HEK293 (cell line): Measurements from ENCODE around the gene ERBB4.

ENCODE experiments used
- CTCF ChIA-PET: fragments of 350-600 bp; formaldehyde crosslinking; extraction: SDS; loops from one replicate; lab custom pipeline; 2021; ENCODE audit warnings: antibody characterized with exemption; lab: Yijun Ruan, JAX
- POLR2A ChIA-PET: fragments of 300-600 bp; formaldehyde crosslinking; extraction: SDS; loops from one replicate; lab custom pipeline; 2020; ENCODE audit warnings: antibody characterized with exemption, inconsistent platforms; lab: Yijun Ruan, JAX
- H3K27ac ChIP-seq: fragments of 200-500 bp; sonication (Bioruptor generic); 2 replicates; pipeline ENCODE4 v1.5.1; 2014; ENCODE audit warnings: low read depth, low read length, control low read depth, inconsistent platforms; ENCODE audit errors: extremely low read depth
- H3K36me3 ChIP-seq, 2 experiments: fragments of 200-500 bp in 1 of 2; sonication (Bioruptor generic) in 1 of 2; 1 replicate in 1 of 2; 2 replicates in 1 of 2; pipeline ENCODE4 v1.5.1; 2014 to 2017; ENCODE audit warnings: inconsistent platforms in 2 of 2, low read length in 2 of 2; ENCODE audit not compliant: control insufficient read depth in 2 of 2, insufficient read depth in 1 of 2
- H3K4me1 ChIP-seq: fragments of 200-500 bp; sonication (Bioruptor generic); 2 replicates; pipeline ENCODE4 v1.5.1; 2014; ENCODE audit warnings: mild to moderate bottlenecking, low read length, inconsistent platforms; ENCODE audit not compliant: control insufficient read depth, insufficient read depth
- H3K4me3 ChIP-seq: 2 replicates; pipeline ENCODE4 v1.5.1; 2011; ENCODE audit warnings: low read depth, mild to moderate bottlenecking, control low read depth, low read length, moderate library complexity
- H3K9me3 ChIP-seq: fragments of 200-500 bp; sonication (Bioruptor generic); 2 replicates; pipeline ENCODE4 v1.5.1; 2014; ENCODE audit warnings: low read depth, low read length, inconsistent platforms; ENCODE audit not compliant: control insufficient read depth, insufficient read depth
- HOXA7 ChIP-seq: sonication (generic); formaldehyde crosslinking; IDR thresholded peaks from 2 replicates; pipeline ENCODE4 v1.8.1; 2022; ENCODE audit warnings: missing genetic modification reagents, borderline replicate concordance
- KLF9 ChIP-seq: fragments of 450-650 bp; formaldehyde crosslinking; IDR thresholded peaks from 2 replicates; pipeline ENCODE4 v1.5.1; 2016; ENCODE audit warnings: missing biosample characterization, missing genetic modification characterization, low read depth
- OVOL3 ChIP-seq: fragments of 450-650 bp; formaldehyde crosslinking; IDR thresholded peaks from 2 replicates; pipeline ENCODE4 v1.5.1; 2016; ENCODE audit warnings: missing biosample characterization, missing genetic modification characterization
- SETDB1 ChIP-seq: IDR thresholded peaks from one replicate; pipeline ENCODE4 v1.6.1; 2017; ENCODE audit warnings: mild to moderate bottlenecking, low read length, moderate library complexity, mixed read lengths; ENCODE audit not compliant: insufficient read length
- ZBTB21 ChIP-seq: fragments of 450-650 bp; formaldehyde crosslinking; IDR thresholded peaks from 2 replicates; pipeline ENCODE4 v1.5.1; 2017; ENCODE audit warnings: missing biosample characterization, missing genetic modification characterization
- ZFP69B ChIP-seq: fragments of 450-650 bp; formaldehyde crosslinking; IDR thresholded peaks from 2 replicates; pipeline ENCODE4 v1.5.1; 2016; ENCODE audit warnings: missing biosample characterization, missing genetic modification characterization
- ZNF133 ChIP-seq: fragments of 450-650 bp; formaldehyde crosslinking; IDR thresholded peaks from 2 replicates; pipeline ENCODE4 v1.5.1; 2016; ENCODE audit warnings: missing biosample characterization, missing genetic modification characterization
- ZNF16 ChIP-seq: fragments of 450-650 bp; formaldehyde crosslinking; IDR thresholded peaks from 2 replicates; pipeline ENCODE4 v1.5.1; 2016; ENCODE audit warnings: low read depth, missing biosample characterization, missing genetic modification characterization
- ZNF175 ChIP-seq: fragments of 450-650 bp; formaldehyde crosslinking; IDR thresholded peaks from 2 replicates; pipeline ENCODE4 v1.5.1; 2016; ENCODE audit warnings: missing biosample characterization, missing genetic modification characterization
- ZNF274 ChIP-seq, 2 experiments: fragments of 200-500 bp in 1 of 2; fragments of 450-650 bp in 1 of 2; sonication (Bioruptor generic) in 1 of 2; formaldehyde crosslinking in 1 of 2; IDR thresholded peaks; 2 replicates each; pipeline versions ENCODE4 v1.5.1 to v1.6.1; 2014 to 2016; ENCODE audit warnings: borderline replicate concordance in 1 of 2, inconsistent platforms in 1 of 2, low read length in 1 of 2, missing biosample characterization in 1 of 2, missing genetic modification characterization in 1 of 2
- ZNF404 ChIP-seq: fragments of 450-650 bp; formaldehyde crosslinking; IDR thresholded peaks from 2 replicates; pipeline ENCODE4 v1.5.1; 2017; ENCODE audit warnings: missing biosample characterization, missing genetic modification characterization
- ZNF510 ChIP-seq: fragments of 450-650 bp; formaldehyde crosslinking; IDR thresholded peaks from 2 replicates; pipeline ENCODE4 v1.5.1; 2018; ENCODE audit warnings: mild to moderate bottlenecking, missing genetic modification characterization, missing biosample characterization; ENCODE audit not compliant: insufficient replicate concordance
- ZNF558 ChIP-seq: fragments of 450-650 bp; formaldehyde crosslinking; IDR thresholded peaks from 2 replicates; pipeline ENCODE4 v1.5.1; 2016; ENCODE audit warnings: missing biosample characterization, missing genetic modification characterization
- ZNF561 ChIP-seq: fragments of 450-650 bp; IDR thresholded peaks from 2 replicates; pipeline ENCODE4 v1.5.1; 2018; ENCODE audit warnings: missing biosample characterization, missing genetic modification characterization, borderline replicate concordance
- ZNF571 ChIP-seq: fragments of 450-650 bp; formaldehyde crosslinking; IDR thresholded peaks from 2 replicates; pipeline ENCODE4 v1.5.0; 2017; ENCODE audit warnings: missing biosample characterization, missing genetic modification characterization
- ZNF624 ChIP-seq: fragments of 450-650 bp; formaldehyde crosslinking; IDR thresholded peaks from 2 replicates; pipeline ENCODE4 v1.5.1; 2017; ENCODE audit warnings: missing biosample characterization, missing genetic modification characterization
- ZNF626 ChIP-seq: fragments of 450-650 bp; sonication (Bioruptor Pico); formaldehyde crosslinking; IDR thresholded peaks from 2 replicates; pipeline ENCODE4 v1.5.1; 2018; ENCODE audit warnings: missing biosample characterization, missing genetic modification characterization, inconsistent platforms
- ZNF654 ChIP-seq: fragments of 450-650 bp; formaldehyde crosslinking; IDR thresholded peaks from 2 replicates; pipeline ENCODE4 v1.5.1; 2016; ENCODE audit warnings: low read depth, missing biosample characterization, missing genetic modification characterization
- ZNF76 ChIP-seq: fragments of 450-650 bp; formaldehyde crosslinking; IDR thresholded peaks from 2 replicates; pipeline ENCODE4; 2016; ENCODE audit warnings: low read depth, missing biosample characterization, missing genetic modification characterization, borderline replicate concordance
- ZNF791 ChIP-seq: fragments of 450-650 bp; formaldehyde crosslinking; IDR thresholded peaks from 2 replicates; pipeline ENCODE4 v1.5.1; 2016; ENCODE audit warnings: missing biosample characterization, missing genetic modification characterization
- ZNF843 ChIP-seq: fragments of 450-650 bp; formaldehyde crosslinking; IDR thresholded peaks from 2 replicates; pipeline ENCODE4 v1.5.1; 2016; ENCODE audit warnings: missing biosample characterization, missing genetic modification characterization
- ZSCAN23 ChIP-seq: fragments of 450-650 bp; formaldehyde crosslinking; IDR thresholded peaks from 2 replicates; pipeline ENCODE4 v1.5.1; 2016; ENCODE audit warnings: missing biosample characterization, missing genetic modification characterization
- ZSCAN30 ChIP-seq: fragments of 450-650 bp; IDR thresholded peaks from 2 replicates; pipeline ENCODE4 v1.5.1; 2018; ENCODE audit warnings: missing biosample characterization, mild to moderate bottlenecking, missing genetic modification characterization, moderate library complexity
- ZXDB ChIP-seq: fragments of 450-650 bp; formaldehyde crosslinking; IDR thresholded peaks from 2 replicates; pipeline ENCODE4 v1.5.1; 2016; ENCODE audit warnings: missing biosample characterization, missing genetic modification characterization
- TF ChIP-seq, protein P1 (sequence below): fragments of 450-650 bp; formaldehyde crosslinking; IDR thresholded peaks from 2 replicates; pipeline ENCODE4 v1.5.1; 2017; ENCODE audit warnings: missing biosample characterization, missing genetic modification characterization
- TF ChIP-seq, protein P2 (sequence below): fragments of 450-650 bp; formaldehyde crosslinking; IDR thresholded peaks from 2 replicates; pipeline ENCODE4 v1.5.1; 2016; ENCODE audit warnings: missing biosample characterization, missing genetic modification characterization

ERBB4 gene

DNA sequence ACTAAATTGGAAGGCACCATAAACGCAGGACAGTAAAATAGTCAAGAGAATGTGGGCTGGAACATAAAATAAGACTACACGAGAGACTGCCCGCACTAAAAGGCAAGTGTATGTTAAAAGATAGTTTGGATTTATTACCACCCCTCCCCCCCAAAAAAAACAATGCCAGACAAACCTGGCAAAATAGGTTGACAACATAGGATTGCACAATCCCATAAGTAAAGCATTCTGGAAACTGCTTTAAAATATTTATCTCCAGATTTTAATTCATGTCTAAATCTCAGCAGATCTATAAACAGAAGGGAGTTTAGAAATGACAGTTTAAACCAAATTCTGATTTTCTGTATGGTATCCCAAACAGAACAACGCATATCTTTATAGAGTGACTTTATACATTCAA is 455.1 kb downstream of the ERBB4 start:
- ChIA-PET POLR2A (no interaction called here), CTCF (no interaction called here)
- no peak overlapping the region for H3K4me3 ChIP-seq
- no peak for TF ChIP-seq ZNF626 (tag by site-specific recombination)
- no peak for TF ChIP-seq ZSCAN30
- no peak for TF ChIP-seq ZXDB (tag by site-specific recombination)
- no peak for TF ChIP-seq ZNF558 (tag by site-specific recombination)
- TF ChIP-seq SETDB1: no peak
- no peak for TF ChIP-seq ZNF16
- TF ChIP-seq, protein P1, sequence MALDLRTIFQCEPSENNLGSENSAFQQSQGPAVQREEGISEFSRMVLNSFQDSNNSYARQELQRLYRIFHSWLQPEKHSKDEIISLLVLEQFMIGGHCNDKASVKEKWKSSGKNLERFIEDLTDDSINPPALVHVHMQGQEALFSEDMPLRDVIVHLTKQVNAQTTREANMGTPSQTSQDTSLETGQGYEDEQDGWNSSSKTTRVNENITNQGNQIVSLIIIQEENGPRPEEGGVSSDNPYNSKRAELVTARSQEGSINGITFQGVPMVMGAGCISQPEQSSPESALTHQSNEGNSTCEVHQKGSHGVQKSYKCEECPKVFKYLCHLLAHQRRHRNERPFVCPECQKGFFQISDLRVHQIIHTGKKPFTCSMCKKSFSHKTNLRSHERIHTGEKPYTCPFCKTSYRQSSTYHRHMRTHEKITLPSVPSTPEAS (tag by site-specific recombination): no peak
- TF ChIP-seq ZNF561 (tag by site-specific recombination): no peak
- TF ChIP-seq ZNF791 (tag by site-specific recombination): no peak
- TF ChIP-seq ZNF510 (tag by site-specific recombination): no peak
- TF ChIP-seq ZSCAN23 (tag by site-specific recombination): no peak
- TF ChIP-seq ZNF654 (tag by site-specific recombination): no peak
- TF ChIP-seq KLF9 (tag by site-specific recombination): no peak
- no peak for TF ChIP-seq ZNF274 (IDR thresholded peaks at IDR 0.05; ENCODE audit: low read length)
- no peak for TF ChIP-seq ZNF274 (tag by site-specific recombination; IDR thresholded peaks at IDR 0.05; ENCODE audit: borderline replicate concordance)
- TF ChIP-seq HOXA7 (CRISPR knock-in tag): no peak
- TF ChIP-seq ZNF571 (tag by site-specific recombination): no peak
- TF ChIP-seq ZNF404 (tag by site-specific recombination): no peak
- TF ChIP-seq ZFP69B (tag by site-specific recombination): no peak
- no peaks in the 10 kb centered on the region for H3K9me3 ChIP-seq
- no peak overlapping the region for H3K27ac ChIP-seq
- peaks cover 6% of the 10 kb centered on the region; the same call in 1 of the 2 replicates for H3K4me1 ChIP-seq
- H3K36me3 ChIP-seq: no peaks in the 10 kb centered on the region

DNA sequence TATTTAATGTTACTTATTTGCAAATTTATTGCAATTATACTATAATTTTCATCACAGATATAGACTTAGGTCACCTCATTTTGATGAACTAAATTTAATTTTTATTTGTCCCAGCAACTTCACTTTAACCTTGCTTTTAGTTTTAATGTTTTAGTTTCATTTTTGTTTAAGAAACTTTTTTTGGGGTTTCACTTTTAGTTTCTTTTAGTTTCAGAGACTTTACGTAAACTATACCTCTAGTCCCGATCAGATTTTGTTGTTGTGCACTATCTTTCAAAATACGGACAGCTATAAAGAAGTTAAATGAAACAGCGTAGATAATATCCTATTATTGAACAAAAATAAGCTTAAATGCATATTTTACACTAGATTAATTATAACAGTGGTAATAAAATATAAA is 460.5 kb downstream of the ERBB4 start:
- TF ChIP-seq, protein P2, sequence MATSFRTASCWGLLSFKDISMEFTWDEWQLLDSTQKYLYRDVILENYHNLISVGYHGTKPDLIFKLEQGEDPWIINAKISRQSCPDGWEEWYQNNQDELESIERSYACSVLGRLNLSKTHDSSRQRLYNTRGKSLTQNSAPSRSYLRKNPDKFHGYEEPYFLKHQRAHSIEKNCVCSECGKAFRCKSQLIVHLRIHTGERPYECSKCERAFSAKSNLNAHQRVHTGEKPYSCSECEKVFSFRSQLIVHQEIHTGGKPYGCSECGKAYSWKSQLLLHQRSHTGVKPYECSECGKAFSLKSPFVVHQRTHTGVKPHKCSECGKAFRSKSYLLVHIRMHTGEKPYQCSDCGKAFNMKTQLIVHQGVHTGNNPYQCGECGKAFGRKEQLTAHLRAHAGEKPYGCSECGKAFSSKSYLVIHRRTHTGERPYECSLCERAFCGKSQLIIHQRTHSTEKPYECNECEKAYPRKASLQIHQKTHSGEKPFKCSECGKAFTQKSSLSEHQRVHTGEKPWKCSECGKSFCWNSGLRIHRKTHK (tag by site-specific recombination): no peak
- TF ChIP-seq ZNF843 (tag by site-specific recombination) (no peak), ZNF175 (tag by site-specific recombination) (no peak), OVOL3 (no peak), ZNF76 (tag by site-specific recombination) (no peak), ZNF624 (tag by site-specific recombination) (no peak), ZNF133 (tag by site-specific recombination) (no peak), ZBTB21 (tag by site-specific recombination) (no peak)

More for the DNA sequence above, 460.5 kb downstream of the ERBB4 start:
- POLR2A ChIA-PET: no interaction called here
- Histone ChIP-seq H3K4me3 (no peak overlapping the region), H3K4me1 (peaks cover under 1% of the 10 kb centered on the region; the same call in 1 of the 2 replicates), H3K36me3 (no peaks in the 10 kb centered on the region), H3K9me3 (no peaks in the 10 kb centered on the region), H3K27ac (no peak overlapping the region)
- CTCF ChIA-PET: interaction anchor here (0.7 kb wide), 1 partner anchor 281 kb away, joined by 8 read pairs; no protein-coding TSS in a partner anchor
